AG20443 (cell line): Measurements from ENCODE around the gene ARID1B.
"Not testable (repeated sequence)": the region's sequence is repeated elsewhere in the genome, so short reads cannot be mapped to it uniquely, and the experiment has no call there.

Experiments used
- DNase-seq: peaks from one replicate; pipeline ENCODE4 v3.0.0; 2012; ENCODE audit warnings: low spot score, mixed read lengths

ARID1B gene

DNA sequence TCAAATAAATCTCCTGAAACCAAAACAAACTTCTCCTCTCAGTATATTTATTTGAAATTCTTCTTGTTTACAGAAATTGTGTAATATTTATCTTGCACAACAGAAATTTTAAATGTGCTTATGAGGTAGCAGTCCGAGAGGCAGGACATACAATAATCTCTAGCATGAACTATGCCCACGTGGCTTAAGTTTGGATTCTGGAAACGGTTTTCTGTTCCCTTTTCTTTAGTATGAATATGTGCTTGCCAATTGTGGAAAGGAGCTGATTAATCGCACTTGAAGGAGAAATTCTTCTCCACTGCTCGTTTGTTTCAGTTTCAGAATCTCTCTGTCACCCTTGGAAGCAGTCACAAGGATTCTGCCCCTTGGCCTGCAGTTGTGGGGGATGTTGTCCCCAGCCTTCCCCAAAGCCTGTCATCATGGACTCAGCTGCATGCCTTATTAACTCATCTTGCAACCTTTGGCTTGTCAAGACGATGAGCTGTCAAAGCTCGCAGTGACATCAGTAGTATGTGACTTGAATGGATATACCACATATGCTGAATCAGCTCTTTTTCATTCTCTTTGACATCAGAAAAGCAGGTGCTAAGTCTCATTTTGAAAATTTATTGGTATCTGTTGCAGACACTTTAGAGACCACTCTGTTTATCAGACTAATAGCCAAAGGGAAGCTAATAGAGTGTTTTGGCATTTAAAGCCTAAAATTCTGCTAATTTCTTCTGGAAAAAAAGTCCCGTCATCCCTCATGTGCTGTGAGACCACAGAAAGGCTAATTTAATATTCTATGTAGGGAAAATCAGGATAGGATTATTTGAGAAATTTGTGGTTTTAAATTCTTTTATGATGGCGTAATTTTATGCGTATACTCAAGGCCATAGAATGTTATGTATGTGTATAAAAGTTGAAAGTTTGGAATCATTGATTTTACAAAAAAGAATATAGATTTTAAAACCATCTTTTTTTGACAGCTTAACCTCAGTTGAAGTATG, 186.8 kb downstream of the ARID1B start:
- peak; percentile 35 for DNase-seq

DNA sequence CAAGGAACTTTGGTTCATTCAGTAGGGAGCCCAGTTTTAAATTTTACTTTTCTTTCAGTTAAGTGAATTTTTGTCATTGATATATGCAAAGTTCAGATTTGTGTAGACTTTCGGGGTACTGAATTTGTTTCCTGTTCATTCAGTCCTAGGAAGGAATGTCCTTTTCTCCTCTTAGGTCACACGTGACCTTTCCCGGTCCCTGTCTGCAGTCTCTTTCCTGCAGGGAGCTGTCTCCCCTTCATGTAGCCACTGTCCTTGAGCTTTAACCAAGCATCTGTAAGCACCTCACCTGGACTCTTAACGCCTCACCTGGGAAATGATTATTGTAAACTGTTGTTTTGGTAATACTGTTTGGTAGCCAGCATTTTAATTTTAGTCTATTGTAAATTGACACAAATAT, 190.7 kb downstream of the ARID1B start:
- DNase-seq = no peak

DNA sequence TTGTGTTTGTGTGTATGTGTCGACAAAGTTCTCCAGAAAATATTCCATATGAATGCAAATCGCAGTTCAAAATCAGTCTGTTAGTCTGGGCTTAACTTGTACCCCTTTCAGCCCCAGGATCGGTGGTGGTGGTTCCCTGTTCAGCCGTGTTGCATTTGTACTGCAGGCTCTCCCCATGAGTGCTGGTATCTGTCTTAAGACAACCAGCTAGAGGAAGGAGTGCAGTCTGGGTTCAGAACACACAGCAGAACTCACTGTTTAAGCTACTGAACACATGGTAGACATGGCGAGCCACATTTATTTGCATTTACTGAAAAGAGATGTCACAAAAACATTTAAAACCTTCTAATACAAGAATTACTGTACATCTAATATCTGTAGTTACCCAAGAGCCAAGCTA, 192.1 kb downstream of the ARID1B start:
- DNase-seq = no peak

DNA sequence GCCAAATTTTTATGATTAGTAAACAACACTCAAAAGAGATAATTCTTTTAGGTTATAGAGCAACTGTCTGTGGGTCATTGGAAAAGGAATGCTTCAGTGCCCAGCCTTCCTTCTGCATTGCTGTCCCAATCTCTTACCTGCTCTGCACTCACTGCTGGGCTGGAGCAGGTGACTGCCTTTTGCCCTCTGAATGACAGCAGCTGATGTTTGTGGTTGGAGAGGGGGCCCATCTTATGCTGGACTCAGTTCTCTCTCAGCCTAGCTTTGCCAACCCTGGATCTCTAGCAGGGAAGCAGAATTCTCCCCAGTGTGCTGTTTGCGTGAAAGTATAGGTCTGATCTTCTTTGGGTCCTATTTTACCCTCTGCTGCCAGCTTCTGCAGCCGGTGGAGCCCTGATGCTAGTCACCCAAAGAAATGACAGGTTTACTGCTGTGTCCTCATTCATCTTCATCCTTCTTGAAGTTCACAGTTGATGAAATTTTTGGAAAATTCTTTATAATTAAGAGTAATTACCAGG, 193.5 kb downstream of the ARID1B start:
- DNase-seq = no peak

DNA sequence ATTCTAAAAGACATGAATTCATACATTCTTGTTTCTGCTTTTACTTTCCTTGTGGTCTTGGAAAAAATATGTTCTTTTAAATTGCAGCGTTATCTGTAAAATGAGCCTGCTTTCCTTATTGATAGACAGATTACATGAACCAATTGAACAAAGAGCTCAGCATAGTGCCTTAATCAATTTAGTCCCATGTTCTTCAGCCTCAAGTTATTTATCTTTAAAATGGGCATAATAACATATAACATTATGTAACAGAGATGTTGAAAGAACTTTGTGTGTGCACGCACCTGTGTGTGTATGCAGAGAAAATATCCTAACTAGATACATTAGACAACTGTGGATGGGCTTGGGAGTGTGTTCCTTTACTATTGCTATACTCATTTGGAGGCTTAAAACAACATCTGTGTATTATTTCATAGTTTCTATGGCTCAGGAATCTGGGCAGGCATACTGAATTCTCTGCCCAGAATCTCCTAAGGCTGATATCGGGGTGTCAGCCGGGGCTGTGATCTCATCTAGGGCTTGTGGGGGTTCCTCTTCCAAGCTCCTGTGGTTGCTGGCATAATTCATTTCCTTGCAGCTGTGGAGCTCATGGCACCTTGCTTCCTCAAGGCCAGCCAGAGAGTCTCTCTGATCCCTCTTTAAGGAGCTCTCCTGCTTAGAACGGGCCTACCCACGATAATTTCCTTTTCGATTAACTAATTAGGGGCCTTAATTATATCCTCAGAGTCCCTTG, 194.1 kb downstream of the ARID1B start:
- no peak for DNase-seq

DNA sequence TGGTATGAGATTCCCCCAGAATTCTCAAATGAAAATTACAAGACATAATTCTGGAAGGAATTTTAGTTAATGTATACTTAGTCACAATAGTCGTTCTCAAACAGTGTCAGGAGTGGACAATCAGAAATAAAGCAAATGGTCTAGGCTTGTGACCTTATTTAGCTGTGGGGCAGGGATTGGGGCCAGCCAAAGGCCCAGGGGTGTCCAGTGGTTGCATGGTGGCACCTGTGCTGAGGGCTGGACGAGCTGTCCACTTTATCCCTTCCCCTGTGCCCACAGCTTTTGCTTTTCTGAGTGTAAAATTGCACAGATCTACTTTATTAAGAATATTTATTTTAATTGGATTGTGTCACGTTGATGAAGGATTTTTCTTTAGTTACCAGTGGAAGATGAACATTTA, 195.0 kb downstream of the ARID1B start:
- no peak for DNase-seq

DNA sequence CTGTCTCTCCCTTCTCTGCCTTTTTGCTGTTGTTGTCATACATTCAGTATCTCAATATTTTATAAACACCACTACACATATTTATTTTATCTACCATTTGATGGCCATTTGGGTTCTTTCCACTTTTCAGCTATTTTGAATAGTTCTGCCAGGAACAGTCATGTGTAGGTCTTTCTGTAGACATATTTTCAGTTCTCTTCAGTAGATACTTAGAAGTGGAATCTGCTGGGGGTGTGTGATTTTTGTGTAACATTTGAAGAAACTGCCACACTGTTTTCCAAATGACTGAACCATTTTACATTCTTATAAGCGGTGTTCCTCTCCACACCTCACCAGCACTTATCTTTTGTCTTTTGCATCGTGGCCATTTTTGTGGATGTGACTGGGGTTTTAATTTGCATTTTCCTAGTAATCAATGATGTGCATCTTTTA, 197.7 kb downstream of the ARID1B start:
- DNase-seq = no peak

DNA sequence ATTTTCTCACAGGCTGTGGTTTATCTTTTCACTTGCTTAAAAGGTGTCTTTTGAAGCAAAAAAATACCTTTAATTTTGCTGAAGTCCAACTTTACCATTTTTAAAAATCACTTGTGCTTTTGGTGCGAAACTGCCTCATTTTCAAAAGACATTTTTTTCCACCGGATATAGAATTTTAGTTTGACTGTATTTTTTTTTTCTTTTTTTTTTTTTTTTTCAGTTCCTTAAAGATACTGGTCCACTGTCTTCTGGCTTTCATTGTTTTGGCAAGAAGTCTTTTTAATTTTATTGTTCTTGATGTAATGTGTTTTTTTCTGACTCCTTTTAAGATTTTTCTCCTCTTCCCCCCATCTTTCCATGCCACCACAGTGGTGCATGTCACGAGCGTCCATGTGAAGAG, 198.2 kb downstream of the ARID1B start:
- no peak for DNase-seq

DNA sequence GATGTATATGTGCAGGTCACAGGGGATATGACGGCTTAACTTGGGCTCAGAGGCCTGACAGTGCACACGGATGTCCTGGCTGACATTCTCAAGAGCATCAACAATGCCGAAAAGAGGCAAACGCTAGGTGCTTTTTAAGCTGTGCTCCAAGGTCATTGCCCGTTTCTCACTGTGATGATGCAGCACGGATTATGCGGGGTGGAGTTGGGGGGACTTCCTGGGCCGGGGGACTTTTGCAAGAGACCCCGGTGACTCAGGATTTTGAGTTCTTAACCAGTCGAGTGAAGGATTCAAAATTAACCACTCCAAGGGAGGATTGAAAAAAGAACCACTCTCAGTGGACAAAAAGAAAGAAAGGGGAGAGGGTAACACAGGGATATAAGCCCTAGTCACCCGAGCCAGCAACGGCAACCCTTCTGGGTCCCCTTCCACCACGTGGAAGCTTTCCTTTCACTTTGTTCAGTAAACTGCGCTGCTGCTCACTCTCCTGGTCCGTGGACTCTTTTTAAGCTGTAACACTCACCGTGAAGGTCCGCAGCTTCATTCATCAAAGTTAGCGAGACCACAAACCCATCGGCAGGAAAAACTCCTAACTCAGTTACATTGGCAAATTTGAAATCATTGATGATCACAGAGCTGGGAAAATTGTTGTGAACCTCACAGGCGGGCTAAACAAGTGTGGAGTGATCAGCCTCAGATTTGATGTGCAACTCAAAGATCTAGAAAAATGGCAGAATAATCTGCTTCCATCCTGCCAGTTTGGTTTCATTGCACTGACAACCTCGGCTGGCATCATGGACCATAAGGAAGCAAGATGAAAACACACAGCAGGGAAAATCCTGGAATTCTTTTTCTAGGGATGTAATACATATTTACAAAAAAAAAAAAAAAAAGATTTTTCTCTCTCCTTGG, 199.3 kb downstream of the ARID1B start:
- DNase-seq = no peak

DNA sequence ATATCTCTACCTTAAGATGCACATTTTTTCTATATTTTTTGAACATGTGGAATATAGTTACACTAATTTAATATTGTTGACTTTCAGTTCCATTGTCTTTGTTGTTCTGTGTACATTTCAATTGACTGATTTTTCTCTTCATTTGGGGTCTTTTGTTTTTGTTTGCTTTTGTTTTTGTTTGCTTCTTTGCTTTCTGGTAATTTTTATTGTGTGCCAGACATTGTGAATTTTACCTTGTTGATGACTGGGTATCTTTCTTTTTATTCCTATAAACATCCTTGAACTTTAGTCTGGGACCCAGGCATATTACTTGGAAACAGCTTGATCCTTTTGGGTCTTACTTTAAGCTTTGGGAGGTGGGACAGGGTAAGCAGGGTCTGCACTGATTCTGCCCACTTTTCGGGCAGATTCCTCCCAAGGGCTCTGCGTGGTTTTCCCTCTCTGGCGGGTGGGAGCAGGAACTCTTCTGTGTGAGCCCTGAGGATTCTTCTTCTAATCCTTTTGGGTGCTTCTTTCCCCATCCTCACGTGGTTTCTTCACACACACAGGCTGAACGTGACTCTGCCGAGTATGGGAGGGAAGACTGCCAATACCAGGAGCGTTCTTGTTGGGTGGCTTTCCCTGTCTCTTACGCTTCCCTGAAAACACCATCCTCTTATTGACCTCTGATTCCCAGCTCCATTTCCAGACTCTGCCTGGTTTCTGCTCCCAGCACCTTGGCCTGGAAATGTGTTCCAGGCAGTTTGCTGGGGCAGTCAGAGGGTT, 200.5 kb downstream of the ARID1B start:
- peak; percentile 29 for DNase-seq

DNA sequence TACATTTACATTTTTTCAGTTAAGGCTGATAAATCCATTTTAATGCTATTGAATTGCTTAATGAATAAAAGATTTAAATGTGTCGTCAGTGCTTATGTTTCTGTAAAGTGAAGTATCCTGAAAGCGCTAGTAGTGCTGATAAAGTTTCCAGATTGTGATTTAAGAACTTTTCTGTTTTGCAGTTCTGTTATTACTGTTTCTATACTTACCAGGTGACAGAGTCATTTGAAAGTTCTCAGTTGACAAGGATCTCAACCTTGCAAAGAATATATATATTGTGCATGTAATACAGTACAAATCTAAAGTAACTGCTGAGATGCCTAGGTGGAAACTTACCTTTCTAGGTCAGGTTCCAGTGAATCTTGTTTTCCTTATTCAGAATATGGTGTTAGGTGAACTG, 201.8 kb downstream of the ARID1B start:
- no peak for DNase-seq

DNA sequence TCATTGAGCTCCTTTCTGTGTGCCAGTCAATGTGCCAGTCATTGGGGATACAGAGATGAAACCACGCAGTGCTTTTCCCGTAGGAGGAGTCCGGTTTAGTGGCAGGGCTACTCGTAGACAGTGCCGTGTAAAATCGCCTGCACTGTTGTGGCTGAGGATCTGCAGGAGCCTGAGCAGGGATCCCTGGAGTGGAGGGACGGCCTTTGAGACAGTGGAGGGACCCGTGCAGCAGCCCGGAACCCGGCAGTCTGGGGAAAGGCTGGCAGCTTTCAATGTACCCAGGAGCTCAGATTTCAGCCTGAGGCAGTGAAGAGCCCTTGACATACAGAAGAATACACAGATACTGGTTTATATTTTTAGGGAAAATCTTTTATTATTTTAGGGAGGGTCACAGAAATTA, 203.3 kb downstream of the ARID1B start:
- DNase-seq = no peak

DNA sequence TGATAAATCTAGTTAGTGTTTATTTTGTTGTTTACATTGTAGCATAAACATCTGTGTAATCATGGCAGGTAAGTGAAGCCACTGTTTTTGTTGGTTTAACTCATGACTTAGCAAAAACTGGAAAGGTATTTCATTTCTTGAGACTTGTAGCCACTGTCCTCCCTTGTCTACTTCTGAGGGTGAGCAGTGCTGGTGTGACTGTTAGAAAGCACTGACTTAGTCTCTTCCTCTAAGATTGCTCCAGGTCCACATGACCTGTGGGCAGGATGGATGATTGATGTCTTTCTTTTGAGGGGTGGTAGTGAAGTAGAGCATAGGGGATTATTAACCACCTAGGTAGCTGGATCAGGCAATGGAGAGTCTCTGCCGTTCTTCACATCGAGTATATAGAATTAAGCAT, 203.8 kb downstream of the ARID1B start:
- DNase-seq = no peak

DNA sequence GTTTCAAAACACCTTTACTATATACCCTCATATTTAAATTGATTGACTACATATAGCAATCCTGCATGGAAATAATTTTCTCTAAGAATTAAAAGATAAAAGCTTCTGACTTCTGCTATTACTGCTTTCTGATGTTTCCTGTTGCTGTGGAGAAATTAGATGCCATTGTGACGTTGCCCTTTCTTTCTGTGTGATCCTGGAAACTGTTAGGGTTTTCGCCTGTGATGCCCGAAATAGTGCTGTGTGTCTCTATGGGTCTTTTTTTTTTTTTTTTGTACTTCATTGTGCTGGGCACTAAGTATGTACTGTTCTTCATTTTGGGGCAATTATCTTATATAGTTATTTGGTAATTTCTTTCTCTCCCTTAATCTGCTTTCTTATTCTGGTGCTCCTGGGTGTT, 205.0 kb downstream of the ARID1B start:
- no peak for DNase-seq

DNA sequence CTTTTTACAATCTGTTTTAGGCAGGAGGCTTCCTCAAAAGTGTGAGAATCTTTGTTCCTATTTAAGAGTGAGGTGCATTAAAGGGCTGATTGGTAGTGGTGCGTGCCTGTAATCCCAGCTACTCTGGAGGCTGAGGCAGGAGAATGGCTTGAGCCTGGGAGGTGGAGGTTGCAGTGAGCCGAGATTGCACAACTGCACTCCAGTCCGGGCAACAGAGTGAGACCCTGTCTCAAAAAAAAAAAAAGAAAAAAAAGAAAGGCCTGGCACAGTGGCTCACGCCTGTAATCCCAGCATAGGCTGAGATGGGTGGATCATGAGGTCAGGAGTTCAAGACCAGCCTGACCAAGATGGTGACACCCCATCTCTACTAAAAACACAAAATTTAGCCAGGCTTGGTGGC, 205.7 kb downstream of the ARID1B start:
- not testable (repeated sequence) for DNase-seq

DNA sequence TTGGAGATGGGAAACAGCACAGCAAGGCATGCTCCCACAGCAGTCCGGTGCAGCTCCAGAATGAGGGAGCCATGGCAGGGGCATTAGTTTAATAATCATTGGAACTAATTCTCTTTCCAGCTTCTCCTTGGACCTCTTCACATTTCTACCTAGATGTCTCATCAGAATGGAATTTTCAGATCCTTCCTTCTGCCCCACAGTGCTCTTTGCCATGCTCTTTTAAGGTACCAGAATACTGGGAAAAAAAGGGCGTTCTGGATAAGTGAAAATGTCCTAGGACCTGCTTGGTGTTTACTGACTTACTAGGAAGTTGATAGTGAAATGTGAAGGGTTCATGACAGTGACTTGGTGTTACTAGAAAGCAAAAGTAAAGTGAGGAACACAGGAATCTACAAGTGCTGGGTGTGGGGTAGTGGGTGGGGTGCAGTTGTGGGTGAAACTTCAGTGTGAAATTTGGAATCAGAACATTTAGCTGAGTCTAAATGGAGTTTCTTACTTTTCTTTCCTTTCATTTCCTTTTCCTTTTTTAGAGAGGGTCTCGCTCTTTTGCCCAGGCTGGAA, 207.1 kb downstream of the ARID1B start:
- DNase-seq = no peak

DNA sequence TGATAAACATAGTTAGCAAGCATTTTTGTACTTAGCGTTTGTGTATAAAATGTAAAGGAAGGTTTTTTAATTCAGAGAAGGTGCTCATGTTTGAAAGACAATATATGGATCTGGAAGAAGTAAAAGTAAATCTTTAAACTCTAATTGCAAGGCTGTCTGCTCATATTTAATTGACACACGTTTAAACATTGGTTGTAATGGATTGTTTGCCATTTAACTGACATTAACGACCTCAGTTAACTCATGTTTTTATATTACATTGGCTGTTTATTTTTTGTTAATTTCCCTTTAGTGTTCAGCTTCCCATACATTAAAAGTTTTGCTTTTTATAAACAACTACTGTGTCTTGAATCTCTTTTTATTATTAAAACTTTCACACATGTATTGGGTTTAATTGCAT, 208.1 kb downstream of the ARID1B start:
- no peak for DNase-seq

DNA sequence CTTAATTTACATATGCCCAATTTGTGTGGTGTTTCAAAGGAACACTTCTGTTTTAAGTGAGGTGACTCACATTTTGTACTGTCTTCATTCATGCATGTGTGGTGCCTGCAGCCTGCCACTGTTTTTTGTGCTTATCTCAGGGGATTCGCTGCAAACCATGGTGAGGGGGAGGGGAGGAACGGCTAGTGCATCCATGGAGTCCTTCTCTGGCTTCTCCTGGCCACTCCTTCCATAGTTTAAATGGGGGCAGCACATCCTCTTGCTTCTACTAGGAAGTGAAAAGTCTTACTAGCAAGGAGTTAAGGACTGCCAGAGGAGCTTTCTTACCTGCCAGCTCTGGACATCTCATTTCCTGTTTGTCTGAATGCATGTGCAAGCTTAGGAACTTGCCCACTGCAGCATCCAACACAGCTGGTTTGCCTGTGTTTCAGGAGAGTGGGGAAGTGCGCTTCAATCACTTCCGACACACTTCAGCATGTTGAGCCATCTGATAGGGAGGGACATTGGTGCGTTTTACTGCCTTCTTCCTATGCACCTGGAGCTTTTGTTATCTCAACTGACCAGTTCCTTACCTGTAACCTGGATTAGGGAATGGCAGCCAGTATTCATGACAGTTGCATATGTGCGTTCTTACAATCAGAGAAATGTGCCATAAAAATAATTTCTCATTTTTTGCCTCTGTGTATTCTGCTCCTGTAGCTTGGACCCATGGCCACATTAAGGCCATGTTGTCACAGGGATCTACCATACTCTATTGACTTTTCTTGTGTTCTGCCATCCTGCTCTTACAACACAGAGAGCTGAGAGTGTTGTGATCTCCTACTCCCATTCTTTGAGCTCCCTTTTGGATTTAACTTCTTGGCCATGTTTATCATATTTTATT, 211.3 kb downstream of the ARID1B start:
- DNase-seq = no peak

DNA sequence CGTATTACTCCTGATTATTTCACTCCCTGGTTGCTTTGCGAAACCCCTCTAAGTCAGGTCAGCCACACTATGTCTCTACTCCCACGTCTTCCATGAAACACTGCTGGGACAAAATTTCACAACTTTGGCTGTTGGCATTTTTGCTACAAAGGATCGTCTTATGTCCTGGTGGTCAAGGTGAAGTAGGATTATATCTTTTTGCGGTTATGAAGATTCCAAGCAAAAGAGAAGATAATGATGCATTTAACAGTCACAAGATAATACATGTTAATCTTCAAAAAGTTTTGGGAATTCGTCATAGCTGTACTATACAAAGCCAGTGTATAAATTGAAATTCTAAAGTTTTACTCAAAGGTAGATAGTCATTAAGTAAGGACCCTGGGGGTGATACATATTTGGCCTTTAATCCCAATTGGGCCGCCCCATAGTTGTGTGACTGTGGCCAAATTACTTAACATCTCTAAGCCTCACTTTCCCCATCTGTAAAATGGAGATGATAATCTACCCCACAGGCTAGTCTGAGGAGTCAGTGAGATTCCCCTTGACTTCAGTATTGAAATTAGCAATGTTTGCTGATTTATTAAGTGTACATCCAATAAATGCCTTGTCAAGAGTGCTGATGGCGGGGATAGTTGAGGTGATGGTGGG, 212.1 kb downstream of the ARID1B start:
- DNase-seq = no peak
